OCI-LY1 (cell line): Measurements from ENCODE around the gene NSD2.
"Not testable (repeated sequence)": the region's sequence is repeated elsewhere in the genome, so short reads cannot be mapped to it uniquely, and the experiment has no call there.

Experiments used
- H2AFZ ChIP-seq: fragments of 200-600 bp; sonication (generic), shearing (Covaris generic); 2 replicates; pipeline ENCODE4 v1.6.0; 2014; ENCODE audit warnings: antibody characterized with exemption, mild to moderate bottlenecking, low read length
- H3F3A ChIP-seq: fragments of 200-600 bp; sonication (generic), shearing (Covaris generic); 2 replicates; pipeline ENCODE4 v1.6.0; 2014; ENCODE audit warnings: mild to moderate bottlenecking, antibody characterized with exemption, low read length, moderate library complexity; ENCODE audit not compliant: insufficient read depth
- H3K27ac ChIP-seq: fragments of 200-600 bp; sonication (generic); 2 replicates; pipeline ENCODE4 v1.5.1; 2014; ENCODE audit warnings: low read length, mixed run types, mild to moderate bottlenecking, low read depth; ENCODE audit not compliant: poor library complexity, severe bottlenecking
- H3K27me3 ChIP-seq: fragments of 200-600 bp; sonication (generic); 2 replicates; pipeline ENCODE4 v1.6.0; 2014; ENCODE audit warnings: antibody characterized with exemption, mild to moderate bottlenecking, low read length, moderate library complexity; ENCODE audit not compliant: insufficient read depth
- H3K36me3 ChIP-seq: fragments of 200-600 bp; sonication (generic); 2 replicates; pipeline ENCODE4 v1.6.1; 2014; ENCODE audit warnings: mild to moderate bottlenecking, antibody characterized with exemption, low read length, moderate library complexity, mixed read lengths; ENCODE audit not compliant: insufficient read depth
- H3K4me1 ChIP-seq: fragments of 200-600 bp; sonication (generic); 2 replicates; pipeline ENCODE4 v1.5.1; 2014; ENCODE audit warnings: mild to moderate bottlenecking, low read length, moderate library complexity; ENCODE audit not compliant: insufficient read depth, severe bottlenecking
- H3K4me2 ChIP-seq: fragments of 200-600 bp; sonication (generic), shearing (Covaris generic); 2 replicates; pipeline ENCODE4 v1.6.1; 2014; ENCODE audit warnings: low read length
- H3K4me3 ChIP-seq: fragments of 200-600 bp; sonication (generic); 2 replicates; pipeline ENCODE4 v1.5.1; 2014; ENCODE audit warnings: low read length, low read depth, mild to moderate bottlenecking, mixed read lengths; ENCODE audit not compliant: poor library complexity, severe bottlenecking
- H3K79me2 ChIP-seq: fragments of 200-600 bp; shearing (Covaris generic); 2 replicates; pipeline ENCODE4 v1.6.1; 2016; ENCODE audit warnings: mixed run types, low read length, mixed read lengths; ENCODE audit not compliant: insufficient read depth
- H3K9ac ChIP-seq: fragments of 200-600 bp; sonication (generic), shearing (Covaris generic); 2 replicates; pipeline ENCODE4 v1.6.1; 2014; ENCODE audit warnings: mild to moderate bottlenecking, low read length, mixed read lengths
- H3K9me2 ChIP-seq: fragments of 200-600 bp; sonication (generic), shearing (Covaris generic); 2 replicates; pipeline ENCODE4 v1.6.1; 2014; ENCODE audit warnings: low read depth, mild to moderate bottlenecking, low read length, mixed read lengths
- H3K9me3 ChIP-seq: fragments of 200-600 bp; shearing (Covaris generic); 2 replicates; pipeline ENCODE4 v1.6.1; 2014; ENCODE audit warnings: low read length, mixed read lengths
- H4K20me1 ChIP-seq: fragments of 200-600 bp; sonication (generic), shearing (Covaris generic); 2 replicates; pipeline ENCODE4 v1.6.0; 2016; ENCODE audit warnings: mild to moderate bottlenecking, low read length; ENCODE audit not compliant: insufficient read depth
- EZH2 ChIP-seq: fragments of 200-600 bp; sonication (generic), shearing (Covaris generic); IDR thresholded peaks from 2 replicates; pipeline ENCODE4 v1.8.0; 2017; ENCODE audit warnings: borderline replicate concordance, mixed run types, mild to moderate bottlenecking, antibody characterized with exemption, low read length, moderate library complexity, mixed read lengths
- TF ChIP-seq, protein P1 (sequence below): fragments of 200-600 bp; sonication (generic), shearing (Covaris generic); IDR thresholded peaks from 2 replicates; pipeline ENCODE4 v1.5.1; 2017; ENCODE audit warnings: mild to moderate bottlenecking, antibody characterized with exemption, low read length, moderate library complexity, mixed read lengths

NSD2 gene

DNA sequence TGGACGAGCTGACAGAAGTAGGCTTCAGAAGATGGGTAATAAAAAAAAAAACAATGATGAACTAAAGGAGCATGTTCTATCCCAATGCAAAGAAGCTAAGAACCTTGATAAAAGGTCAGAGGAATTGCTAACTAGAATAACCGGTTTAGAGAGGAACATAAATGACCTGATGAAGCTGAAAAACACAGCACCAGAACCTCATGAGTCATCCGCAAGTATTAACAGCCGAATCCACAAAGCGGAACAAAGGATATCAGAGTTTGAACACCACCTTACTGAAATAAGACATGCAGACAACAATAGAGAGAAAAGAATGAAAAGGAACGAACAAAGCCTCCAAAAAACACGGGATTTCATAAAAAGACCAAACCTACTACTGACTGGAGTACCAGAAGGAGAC is 127.1 kb downstream of the NSD2 start:
- Histone ChIP-seq H3F3A (no peaks in the 10 kb centered on the region), H3K4me1 (no peaks in the 10 kb centered on the region), H3K27me3 (no peaks in the 10 kb centered on the region), H3K9me2 (no peaks in the 10 kb centered on the region), H3K4me3 (no peak overlapping the region), H3K9ac (no peak overlapping the region), H2AFZ (no peak overlapping the region), H3K79me2 (peaks cover 48% of the 10 kb centered on the region), H3K36me3 (peaks cover 41% of the 10 kb centered on the region), H4K20me1 (no peaks in the 10 kb centered on the region), H3K9me3 (no peaks in the 10 kb centered on the region), H3K4me2 (no peak overlapping the region), H3K27ac (no peak overlapping the region)
- no peak for TF ChIP-seq EZH2
- TF ChIP-seq, protein P1, sequence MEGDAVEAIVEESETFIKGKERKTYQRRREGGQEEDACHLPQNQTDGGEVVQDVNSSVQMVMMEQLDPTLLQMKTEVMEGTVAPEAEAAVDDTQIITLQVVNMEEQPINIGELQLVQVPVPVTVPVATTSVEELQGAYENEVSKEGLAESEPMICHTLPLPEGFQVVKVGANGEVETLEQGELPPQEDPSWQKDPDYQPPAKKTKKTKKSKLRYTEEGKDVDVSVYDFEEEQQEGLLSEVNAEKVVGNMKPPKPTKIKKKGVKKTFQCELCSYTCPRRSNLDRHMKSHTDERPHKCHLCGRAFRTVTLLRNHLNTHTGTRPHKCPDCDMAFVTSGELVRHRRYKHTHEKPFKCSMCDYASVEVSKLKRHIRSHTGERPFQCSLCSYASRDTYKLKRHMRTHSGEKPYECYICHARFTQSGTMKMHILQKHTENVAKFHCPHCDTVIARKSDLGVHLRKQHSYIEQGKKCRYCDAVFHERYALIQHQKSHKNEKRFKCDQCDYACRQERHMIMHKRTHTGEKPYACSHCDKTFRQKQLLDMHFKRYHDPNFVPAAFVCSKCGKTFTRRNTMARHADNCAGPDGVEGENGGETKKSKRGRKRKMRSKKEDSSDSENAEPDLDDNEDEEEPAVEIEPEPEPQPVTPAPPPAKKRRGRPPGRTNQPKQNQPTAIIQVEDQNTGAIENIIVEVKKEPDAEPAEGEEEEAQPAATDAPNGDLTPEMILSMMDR: no peak

DNA sequence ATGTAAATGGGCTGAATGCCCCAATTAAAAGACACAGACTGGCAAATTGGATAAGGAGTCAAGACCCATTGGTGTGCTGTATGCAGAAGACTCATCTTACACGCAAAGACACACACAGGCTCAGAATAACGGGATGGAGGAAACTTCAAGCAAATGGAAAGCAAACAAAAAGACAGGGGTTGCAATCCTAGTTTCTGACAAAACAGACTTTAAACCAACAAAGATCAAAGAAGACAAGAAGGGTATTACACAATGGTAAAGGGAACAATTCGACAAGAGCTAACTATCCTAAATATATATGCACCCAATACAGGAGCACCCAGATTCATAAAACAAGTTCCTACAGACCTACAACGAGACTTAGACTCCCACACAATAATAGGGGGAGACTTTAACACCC is 128.1 kb downstream of the NSD2 start:
- H3K4me2 ChIP-seq, H3K27me3 ChIP-seq, H3K27ac ChIP-seq, H3K9me2 ChIP-seq, H3K4me1 ChIP-seq, H3K9me3 ChIP-seq, H3K4me3 ChIP-seq, H4K20me1 ChIP-seq, H3F3A ChIP-seq, H3K9ac ChIP-seq, H2AFZ ChIP-seq: not testable (repeated sequence)
- peaks cover 51% of the 10 kb centered on the region for H3K79me2 ChIP-seq
- H3K36me3 ChIP-seq: peaks cover 50% of the 10 kb centered on the region

DNA sequence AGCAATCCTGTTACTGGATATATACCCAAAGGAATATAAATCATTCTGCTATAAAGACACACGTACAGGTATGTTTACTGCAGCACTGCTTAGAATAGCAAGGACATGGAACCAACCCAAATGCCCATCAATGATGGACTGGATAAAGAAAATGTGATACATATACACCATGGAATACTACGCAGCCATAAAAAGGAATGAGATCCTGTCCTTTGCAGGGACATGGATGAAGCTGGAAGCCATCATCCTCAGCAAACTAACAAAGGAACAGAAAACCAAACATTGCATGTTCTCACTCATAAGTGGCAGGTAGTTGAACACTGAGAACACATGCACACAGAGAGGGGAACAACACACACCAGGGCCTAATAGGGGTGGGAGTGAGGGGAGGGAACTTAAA is 132.2 kb downstream of the NSD2 start:
- H3K79me2 ChIP-seq: peaks cover 48% of the 10 kb centered on the region
- H3K36me3 ChIP-seq: peaks cover 35% of the 10 kb centered on the region

DNA sequence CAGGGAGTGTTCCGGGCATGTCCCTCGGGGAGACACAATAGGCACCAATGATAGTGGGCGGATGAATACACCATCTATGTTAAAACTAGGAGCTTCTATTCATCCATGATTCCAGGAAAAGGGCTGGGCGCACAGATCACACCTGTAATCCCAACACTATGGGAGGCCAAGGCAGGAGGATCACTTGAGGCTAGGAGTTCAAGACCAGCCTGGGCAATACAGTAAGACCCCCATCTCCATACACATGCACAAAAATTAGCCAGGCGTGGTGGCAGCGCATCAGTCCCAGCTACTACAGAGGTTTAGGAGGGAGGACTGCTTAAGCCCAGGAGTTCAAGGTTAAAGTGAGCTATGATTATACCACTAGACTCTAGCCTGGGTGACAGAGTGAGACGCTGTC is 135.2 kb downstream of the NSD2 start:
- Histone ChIP-seq H3K9ac (no peak overlapping the region), H3K4me1 (peaks cover 17% of the 10 kb centered on the region), H3K4me2 (no peak overlapping the region), H4K20me1 (no peaks in the 10 kb centered on the region), H3K36me3 (peaks cover 29% of the 10 kb centered on the region), H3K4me3 (no peak overlapping the region), H3K79me2 (peaks cover 35% of the 10 kb centered on the region), H3K27ac (no peak overlapping the region), H3K9me2 (no peaks in the 10 kb centered on the region), H2AFZ (no peak overlapping the region), H3K27me3 (no peaks in the 10 kb centered on the region), H3K9me3 (no peaks in the 10 kb centered on the region), H3F3A (no peaks in the 10 kb centered on the region)
- TF ChIP-seq EZH2: no peak
- TF ChIP-seq, protein P1: no peak

More for the DNA sequence above, 132.2 kb downstream of the NSD2 start:
- not testable (repeated sequence) for H3K9me3 ChIP-seq, H4K20me1 ChIP-seq, H3K27me3 ChIP-seq, H3K9me2 ChIP-seq, H2AFZ ChIP-seq, H3K27ac ChIP-seq, H3K4me3 ChIP-seq, H3F3A ChIP-seq, H3K4me2 ChIP-seq, H3K9ac ChIP-seq
- H3K4me1 ChIP-seq: peaks cover 11% of the 10 kb centered on the region
